IMR-90 (cell line): ENCODE measurements around the gene ASXL2. TPM values are rescaled to one million over a fixed set of nuclear protein-coding genes. Genes with fewer than 3 reads are reported as not detected.

Experiments used
- ATAC-seq: fragments of 200-7000 bp; cut with Tn5 transposase; 2 replicates; pipeline ENCODE4 v1.9.1; 2020; ENCODE audit warnings: low read depth, mild to moderate bottlenecking, moderate library complexity
- BruUV-seq: library from RNA; stranded (reverse); fragments of 400-500 nt; replicated peaks from 2 replicates; lab custom pipeline; 2021; lab: Mats Ljungman, UMichigan
- CTCF ChIA-PET: fragments of 300-600 bp; formaldehyde crosslinking; extraction: SDS; loops from one replicate; lab custom pipeline; 2021; ENCODE audit warnings: antibody characterized with exemption; lab: Yijun Ruan, JAX
- POLR2A ChIA-PET: fragments of 300-600 bp; sonication (Branson Sonifier 250); formaldehyde crosslinking; loops from one replicate; lab custom pipeline; 2022; ENCODE audit warnings: antibody characterized with exemption; ENCODE audit not compliant: unreplicated experiment; lab: Charles Lee
- DNase-seq: peaks from one replicate; pipeline ENCODE4 v3.0.0; 2013
- H2AFZ ChIP-seq: replicated peaks from 2 replicates; pipeline ENCODE3; 2013; ENCODE audit warnings: low read length, mild to moderate bottlenecking; ENCODE audit not compliant: poor library complexity
- H2AK5ac ChIP-seq: 2 replicates; pipeline ENCODE4 v1.6.1; 2013; ENCODE audit warnings: low read depth, low read length, inconsistent platforms
- H2AK9ac ChIP-seq: replicated peaks from 2 replicates; pipeline ENCODE3; 2013; ENCODE audit warnings: mild to moderate bottlenecking, low read depth, low read length, moderate library complexity; ENCODE audit not compliant: poor library complexity
- H2BK120ac ChIP-seq: 2 replicates; pipeline ENCODE4 v1.6.1; 2013; ENCODE audit warnings: low read depth, low read length, inconsistent platforms
- H2BK15ac ChIP-seq: 3 replicates; pipeline ENCODE4 v1.6.1; 2013; ENCODE audit warnings: low read depth, low read length, inconsistent platforms
- H2BK20ac ChIP-seq: 2 replicates; pipeline ENCODE4 v1.6.1; 2013; ENCODE audit warnings: low read depth, mild to moderate bottlenecking, inconsistent platforms, low read length, moderate library complexity
- H2BK5ac ChIP-seq: 2 replicates; pipeline ENCODE4 v1.6.1; 2013; ENCODE audit warnings: mild to moderate bottlenecking, low read depth, low read length, inconsistent platforms; ENCODE audit not compliant: poor library complexity, severe bottlenecking
- H3K14ac ChIP-seq: replicated peaks from 2 replicates; pipeline ENCODE4 v1.6.1; 2013; ENCODE audit warnings: low read depth, low read length, inconsistent platforms
- H3K18ac ChIP-seq: 2 replicates; pipeline ENCODE4 v1.6.1; 2013; ENCODE audit warnings: low read depth, low read length, control low read depth
- H3K23ac ChIP-seq: 2 replicates; pipeline ENCODE4 v1.6.1; 2013; ENCODE audit warnings: low read depth, low read length, inconsistent platforms
- H3K27ac ChIP-seq: 2 replicates; pipeline ENCODE4 v1.5.1; 2013; ENCODE audit warnings: mild to moderate bottlenecking, control low read depth, low read length; ENCODE audit not compliant: insufficient read depth
- H3K27me3 ChIP-seq: 2 replicates; pipeline ENCODE4 v1.6.1; 2013; ENCODE audit warnings: low read length; ENCODE audit not compliant: control insufficient read depth, insufficient read depth
- H3K36me3 ChIP-seq: 2 replicates; pipeline ENCODE4 v1.6.1; 2013; ENCODE audit warnings: low read length, mixed read lengths; ENCODE audit not compliant: control insufficient read depth, insufficient read depth
- H3K4ac ChIP-seq: 2 replicates; pipeline ENCODE4 v1.6.1; 2013; ENCODE audit warnings: low read depth, low read length, inconsistent platforms
- H3K4me1 ChIP-seq: 2 replicates; pipeline ENCODE4 v1.6.1; 2013; ENCODE audit warnings: low read length, mixed read lengths; ENCODE audit not compliant: control insufficient read depth, insufficient read depth
- H3K4me2 ChIP-seq: 2 replicates; pipeline ENCODE4 v1.6.1; 2013; ENCODE audit warnings: low read depth, mild to moderate bottlenecking, control low read depth, low read length, moderate library complexity
- H3K4me3 ChIP-seq: 2 replicates; pipeline ENCODE4 v1.5.1; 2013; ENCODE audit warnings: low read depth, mild to moderate bottlenecking, control low read depth, low read length, moderate library complexity; ENCODE audit not compliant: insufficient read depth
- H3K56ac ChIP-seq: 2 replicates; pipeline ENCODE4 v1.6.1; 2013; ENCODE audit warnings: low read length, inconsistent platforms; ENCODE audit not compliant: insufficient read depth; ENCODE audit errors: extremely low read depth
- H3K79me1 ChIP-seq, 2 experiments: 2 replicates each; pipeline ENCODE4 v1.6.1; 2013; ENCODE audit warnings: low read length in 2 of 2, inconsistent platforms in 1 of 2, low read depth in 1 of 2
- H3K9ac ChIP-seq: 2 replicates; pipeline ENCODE4 v1.6.1; 2013; ENCODE audit warnings: low read depth, low read length, control low read depth
- H3K9me1 ChIP-seq: 2 replicates; pipeline ENCODE4 v1.6.1; 2013; ENCODE audit warnings: low read length, inconsistent platforms; ENCODE audit not compliant: insufficient read depth
- H3K9me3 ChIP-seq: 2 replicates; pipeline ENCODE4 v1.6.1; 2013; ENCODE audit warnings: low read length; ENCODE audit not compliant: control insufficient read depth, insufficient read depth
- H4K20me1 ChIP-seq: 2 replicates; pipeline ENCODE4 v1.6.1; 2013; ENCODE audit warnings: low read length, inconsistent platforms; ENCODE audit not compliant: insufficient read depth
- H4K5ac ChIP-seq: 2 replicates; pipeline ENCODE4 v1.6.1; 2013; ENCODE audit warnings: mild to moderate bottlenecking, low read depth, low read length, control low read depth
- H4K8ac ChIP-seq, 2 experiments: 2 replicates each; pipeline ENCODE4 v1.6.1; 2013; ENCODE audit warnings: low read depth in 2 of 2, low read length in 2 of 2, control low read depth in 1 of 2, inconsistent platforms in 1 of 2
- H4K91ac ChIP-seq: 2 replicates; pipeline ENCODE4 v1.6.1; 2013; ENCODE audit warnings: low read depth, low read length, inconsistent platforms; ENCODE audit not compliant: insufficient read depth
- BHLHE40 ChIP-seq: fragments of 150-350 bp; IDR thresholded peaks from 2 replicates; pipeline ENCODE4 v1.6.1; 2016; ENCODE audit warnings: mild to moderate bottlenecking, low read depth, low read length
- FOS ChIP-seq: fragments of 150-350 bp; IDR thresholded peaks from 2 replicates; pipeline ENCODE4 v1.6.1; 2016; ENCODE audit warnings: low read depth, low read length
- MAFK ChIP-seq: IDR thresholded peaks from 2 replicates; pipeline ENCODE4 v1.6.1; 2012; ENCODE audit warnings: low read depth, low read length, improper control_type of control experiment
- MXI1 ChIP-seq: IDR thresholded peaks from 2 replicates; pipeline ENCODE4 v1.6.1; 2012; ENCODE audit warnings: low read depth, mild to moderate bottlenecking, low read length, moderate library complexity, borderline replicate concordance
- RAD21 ChIP-seq: IDR thresholded peaks from 2 replicates; pipeline ENCODE4 v1.6.1; 2012; ENCODE audit warnings: low read length, improper control_type of control experiment
- RFX5 ChIP-seq: IDR thresholded peaks from 2 replicates; pipeline ENCODE4 v1.8.0; 2012; ENCODE audit warnings: low read depth, mild to moderate bottlenecking, low read length, moderate library complexity
- SMC3 ChIP-seq: fragments of 150-350 bp; IDR thresholded peaks from 2 replicates; pipeline ENCODE4 v1.6.1; 2016; ENCODE audit warnings: low read depth, mild to moderate bottlenecking, antibody characterized with exemption, low read length, moderate library complexity
- WGBS, 2 experiments: methylation state at CpG; one replicate each; pipeline versions ENCODE4 v1.1.5 to v1.1.7; 2013; ENCODE audit warnings: missing lambda C conversion rate in 2 of 2; ENCODE audit not compliant: insufficient read length in 1 of 2; ENCODE audit errors: extremely low coverage in 2 of 2; 5-methylcytosine and 5-hydroxymethylcytosine counted together
- dilution Hi-C: fragments of 300-500 bp; cut with HindIII; formaldehyde crosslinking; loops from one replicate; pipeline ENCODE4 v1.14.3; 2018; ENCODE audit warnings: low sequenced_read_pairs; ENCODE audit not compliant: unreplicated experiment
- in situ Hi-C: fragments of 300-500 bp; cut with MboI; formaldehyde crosslinking; loops from 3 replicates; pipeline ENCODE4 v1.14.3; 2019; ENCODE audit warnings: low sequenced_read_pairs, inconsistent platforms, mixed read lengths
- intact Hi-C: fragments of 100-400 bp; cut with micrococcal nuclease; formaldehyde crosslinking; loops from 2 replicates; pipeline ENCODE4 v1.10.0; 2022
- polyA plus RNA-seq, 3 experiments: library from polyadenylated mRNA; depleted of rRNA; stranded (reverse); fragments of >200 nt; gene quantifications; 2 replicates each; pipeline ENCODE4 v1.2.3, GENCODE V29; 2012; ENCODE audit warnings: low replicate concordance in 1 of 3
- total RNA-seq: library from RNA; depleted of rRNA; stranded (reverse); fragments of >200 nt; gene quantifications from 2 replicates; pipeline ENCODE4 v1.2.3, GENCODE V29; 2012
- TF ChIP-seq, protein P1 (sequence below): conservative IDR thresholded peaks from 2 replicates; pipeline ENCODE4 v1.5.1; 2012; ENCODE audit warnings: mild to moderate bottlenecking, low read depth, low read length, improper control_type of control experiment

Gene ASXL2
- total and polyA plus RNA-seq, 2 of the 4 experiments (the other 2 are of a cell fraction) = 5.3 to 8.1 TPM

DNA sequence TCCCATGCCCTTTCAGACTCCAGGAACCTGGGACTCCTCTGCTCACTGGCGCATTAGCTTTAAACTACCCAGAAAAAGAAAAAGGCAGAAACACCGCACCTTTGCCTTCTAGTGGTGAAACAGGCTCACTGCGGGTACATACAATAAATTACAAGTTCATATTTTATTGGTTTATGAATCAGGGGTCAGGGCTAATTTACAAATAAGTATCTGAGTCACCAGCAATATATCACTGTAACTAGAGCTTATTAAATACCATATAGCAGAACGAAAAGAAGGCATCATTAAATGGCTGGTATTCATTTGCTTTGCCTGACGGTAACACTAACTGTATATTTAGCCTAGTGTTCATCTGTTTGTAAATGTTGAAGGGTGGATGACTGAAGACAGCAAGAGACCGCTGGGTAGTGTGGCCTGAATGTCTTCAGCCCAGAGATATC lies 178.0 kb downstream of the ASXL2 start:
- TF ChIP-seq, protein P1, sequence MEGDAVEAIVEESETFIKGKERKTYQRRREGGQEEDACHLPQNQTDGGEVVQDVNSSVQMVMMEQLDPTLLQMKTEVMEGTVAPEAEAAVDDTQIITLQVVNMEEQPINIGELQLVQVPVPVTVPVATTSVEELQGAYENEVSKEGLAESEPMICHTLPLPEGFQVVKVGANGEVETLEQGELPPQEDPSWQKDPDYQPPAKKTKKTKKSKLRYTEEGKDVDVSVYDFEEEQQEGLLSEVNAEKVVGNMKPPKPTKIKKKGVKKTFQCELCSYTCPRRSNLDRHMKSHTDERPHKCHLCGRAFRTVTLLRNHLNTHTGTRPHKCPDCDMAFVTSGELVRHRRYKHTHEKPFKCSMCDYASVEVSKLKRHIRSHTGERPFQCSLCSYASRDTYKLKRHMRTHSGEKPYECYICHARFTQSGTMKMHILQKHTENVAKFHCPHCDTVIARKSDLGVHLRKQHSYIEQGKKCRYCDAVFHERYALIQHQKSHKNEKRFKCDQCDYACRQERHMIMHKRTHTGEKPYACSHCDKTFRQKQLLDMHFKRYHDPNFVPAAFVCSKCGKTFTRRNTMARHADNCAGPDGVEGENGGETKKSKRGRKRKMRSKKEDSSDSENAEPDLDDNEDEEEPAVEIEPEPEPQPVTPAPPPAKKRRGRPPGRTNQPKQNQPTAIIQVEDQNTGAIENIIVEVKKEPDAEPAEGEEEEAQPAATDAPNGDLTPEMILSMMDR = peak; percentile 66
- peak; percentile 49 for TF ChIP-seq SMC3
- no peak for TF ChIP-seq MXI1
- TF ChIP-seq RAD21 = peak; percentile 54
- no peak for TF ChIP-seq MAFK
- no peak for TF ChIP-seq RFX5
- TF ChIP-seq FOS = no peak
- no peak for TF ChIP-seq BHLHE40
- POLR2A ChIA-PET = no interaction called here
- no TSS peak for BruUV-seq

More for the DNA sequence above, 178.0 kb downstream of the ASXL2 start:
- Histone ChIP-seq H3K56ac (no peak overlapping the region), H2BK20ac (no peak overlapping the region), H3K4me1 (no peaks in the 10 kb centered on the region), H3K9me3 (no peaks in the 10 kb centered on the region), H3K23ac (no peak overlapping the region), H2BK15ac (no peak overlapping the region), H3K9ac (no peak overlapping the region), H2BK5ac (no peak overlapping the region), H3K4ac (no peak overlapping the region), H2BK120ac (no peak overlapping the region), H3K27me3 (peaks cover 14% of the 10 kb centered on the region), H2AK5ac (no peak overlapping the region), H4K91ac (no peak overlapping the region), H3K79me1 (no peaks in the 10 kb centered on the region), H2AK9ac (no peak overlapping the region), H4K8ac (no peak overlapping the region), H4K20me1 (no peaks in the 10 kb centered on the region), H3K36me3 (no peaks in the 10 kb centered on the region), H2AFZ (no peak overlapping the region), H3K4me2 (no peak overlapping the region), H3K14ac (no peak overlapping the region), H3K27ac (no peak overlapping the region), H3K9me1 (no peaks in the 10 kb centered on the region), H4K5ac (no peak overlapping the region), H3K4me3 (no peak overlapping the region), H3K18ac (no peak overlapping the region)
- dilution Hi-C loops (no loop called here), intact Hi-C loops (loop anchor here (1.0 kb wide), 1 partner anchor 93 kb away; no protein-coding TSS in a partner anchor), in situ Hi-C loops (no loop called here)
- CTCF ChIA-PET = interaction anchor here (0.8 to 2.4 kb wide), 10 partner anchors 9 to 100 kb away, joined by 3 to 11 read pairs (median 5); no protein-coding TSS in a partner anchor
- DNase-seq (peak; percentile 59), ATAC-seq (peak; percentile 81)
- 20% methylated on average over 1 of the region's 6 CpGs; no CpG with 5 or more reads in 1 of the 2 experiments for WGBS, 2 experiments
